IMR-90 (cell line): ENCODE measurements around the gene EXD2. TPM values are rescaled to one million over a fixed set of nuclear protein-coding genes. Genes with fewer than 3 reads are reported as not detected.

Experiments used
- ATAC-seq: fragments of 200-7000 bp; cut with Tn5 transposase; 2 replicates; pipeline ENCODE4 v1.9.1; 2020; ENCODE audit warnings: low read depth, mild to moderate bottlenecking, moderate library complexity
- BruUV-seq: library from RNA; stranded (reverse); fragments of 400-500 nt; replicated peaks from 2 replicates; lab custom pipeline; 2021; lab: Mats Ljungman, UMichigan
- CTCF ChIA-PET: fragments of 300-600 bp; formaldehyde crosslinking; extraction: SDS; loops from one replicate; lab custom pipeline; 2021; ENCODE audit warnings: antibody characterized with exemption; lab: Yijun Ruan, JAX
- POLR2A ChIA-PET: fragments of 300-600 bp; sonication (Branson Sonifier 250); formaldehyde crosslinking; loops from one replicate; lab custom pipeline; 2022; ENCODE audit warnings: antibody characterized with exemption; ENCODE audit not compliant: unreplicated experiment; lab: Charles Lee
- DNase-seq: peaks from one replicate; pipeline ENCODE4 v3.0.0; 2013
- H2AFZ ChIP-seq: replicated peaks from 2 replicates; pipeline ENCODE3; 2013; ENCODE audit warnings: low read length, mild to moderate bottlenecking; ENCODE audit not compliant: poor library complexity
- H2AK5ac ChIP-seq: 2 replicates; pipeline ENCODE4 v1.6.1; 2013; ENCODE audit warnings: low read depth, low read length, inconsistent platforms
- H2AK9ac ChIP-seq: replicated peaks from 2 replicates; pipeline ENCODE3; 2013; ENCODE audit warnings: mild to moderate bottlenecking, low read depth, low read length, moderate library complexity; ENCODE audit not compliant: poor library complexity
- H2BK120ac ChIP-seq: 2 replicates; pipeline ENCODE4 v1.6.1; 2013; ENCODE audit warnings: low read depth, low read length, inconsistent platforms
- H2BK15ac ChIP-seq: 3 replicates; pipeline ENCODE4 v1.6.1; 2013; ENCODE audit warnings: low read depth, low read length, inconsistent platforms
- H2BK20ac ChIP-seq: 2 replicates; pipeline ENCODE4 v1.6.1; 2013; ENCODE audit warnings: low read depth, mild to moderate bottlenecking, inconsistent platforms, low read length, moderate library complexity
- H2BK5ac ChIP-seq: 2 replicates; pipeline ENCODE4 v1.6.1; 2013; ENCODE audit warnings: mild to moderate bottlenecking, low read depth, low read length, inconsistent platforms; ENCODE audit not compliant: poor library complexity, severe bottlenecking
- H3K14ac ChIP-seq: replicated peaks from 2 replicates; pipeline ENCODE4 v1.6.1; 2013; ENCODE audit warnings: low read depth, low read length, inconsistent platforms
- H3K18ac ChIP-seq: 2 replicates; pipeline ENCODE4 v1.6.1; 2013; ENCODE audit warnings: low read depth, low read length, control low read depth
- H3K23ac ChIP-seq: 2 replicates; pipeline ENCODE4 v1.6.1; 2013; ENCODE audit warnings: low read depth, low read length, inconsistent platforms
- H3K27ac ChIP-seq: 2 replicates; pipeline ENCODE4 v1.5.1; 2013; ENCODE audit warnings: mild to moderate bottlenecking, control low read depth, low read length; ENCODE audit not compliant: insufficient read depth
- H3K27me3 ChIP-seq: 2 replicates; pipeline ENCODE4 v1.6.1; 2013; ENCODE audit warnings: low read length; ENCODE audit not compliant: control insufficient read depth, insufficient read depth
- H3K36me3 ChIP-seq: 2 replicates; pipeline ENCODE4 v1.6.1; 2013; ENCODE audit warnings: low read length, mixed read lengths; ENCODE audit not compliant: control insufficient read depth, insufficient read depth
- H3K4ac ChIP-seq: 2 replicates; pipeline ENCODE4 v1.6.1; 2013; ENCODE audit warnings: low read depth, low read length, inconsistent platforms
- H3K4me1 ChIP-seq: 2 replicates; pipeline ENCODE4 v1.6.1; 2013; ENCODE audit warnings: low read length, mixed read lengths; ENCODE audit not compliant: control insufficient read depth, insufficient read depth
- H3K4me2 ChIP-seq: 2 replicates; pipeline ENCODE4 v1.6.1; 2013; ENCODE audit warnings: low read depth, mild to moderate bottlenecking, control low read depth, low read length, moderate library complexity
- H3K4me3 ChIP-seq: 2 replicates; pipeline ENCODE4 v1.5.1; 2013; ENCODE audit warnings: low read depth, mild to moderate bottlenecking, control low read depth, low read length, moderate library complexity; ENCODE audit not compliant: insufficient read depth
- H3K56ac ChIP-seq: 2 replicates; pipeline ENCODE4 v1.6.1; 2013; ENCODE audit warnings: low read length, inconsistent platforms; ENCODE audit not compliant: insufficient read depth; ENCODE audit errors: extremely low read depth
- H3K79me1 ChIP-seq, 2 experiments: 2 replicates each; pipeline ENCODE4 v1.6.1; 2013; ENCODE audit warnings: low read length in 2 of 2, inconsistent platforms in 1 of 2, low read depth in 1 of 2
- H3K9ac ChIP-seq: 2 replicates; pipeline ENCODE4 v1.6.1; 2013; ENCODE audit warnings: low read depth, low read length, control low read depth
- H3K9me1 ChIP-seq: 2 replicates; pipeline ENCODE4 v1.6.1; 2013; ENCODE audit warnings: low read length, inconsistent platforms; ENCODE audit not compliant: insufficient read depth
- H3K9me3 ChIP-seq: 2 replicates; pipeline ENCODE4 v1.6.1; 2013; ENCODE audit warnings: low read length; ENCODE audit not compliant: control insufficient read depth, insufficient read depth
- H4K20me1 ChIP-seq: 2 replicates; pipeline ENCODE4 v1.6.1; 2013; ENCODE audit warnings: low read length, inconsistent platforms; ENCODE audit not compliant: insufficient read depth
- H4K5ac ChIP-seq: 2 replicates; pipeline ENCODE4 v1.6.1; 2013; ENCODE audit warnings: mild to moderate bottlenecking, low read depth, low read length, control low read depth
- H4K8ac ChIP-seq, 2 experiments: 2 replicates each; pipeline ENCODE4 v1.6.1; 2013; ENCODE audit warnings: low read depth in 2 of 2, low read length in 2 of 2, control low read depth in 1 of 2, inconsistent platforms in 1 of 2
- H4K91ac ChIP-seq: 2 replicates; pipeline ENCODE4 v1.6.1; 2013; ENCODE audit warnings: low read depth, low read length, inconsistent platforms; ENCODE audit not compliant: insufficient read depth
- CEBPB ChIP-seq: IDR thresholded peaks from 2 replicates; pipeline ENCODE4 v1.6.1; 2012; ENCODE audit warnings: low read depth, low read length, improper control_type of control experiment
- CTCF ChIP-seq: conservative IDR thresholded peaks from 2 replicates; pipeline ENCODE4 v1.5.1; 2012; ENCODE audit warnings: mild to moderate bottlenecking, low read depth, low read length, improper control_type of control experiment
- ELK1 ChIP-seq: fragments of 150-350 bp; IDR thresholded peaks from 2 replicates; pipeline ENCODE4 v1.6.1; 2016; ENCODE audit warnings: low read depth, mild to moderate bottlenecking, low read length, moderate library complexity, borderline replicate concordance
- MAFK ChIP-seq: IDR thresholded peaks from 2 replicates; pipeline ENCODE4 v1.6.1; 2012; ENCODE audit warnings: low read depth, low read length, improper control_type of control experiment
- POLR2A ChIP-seq: IDR thresholded peaks from 2 replicates; pipeline ENCODE4 v1.6.1; 2012; ENCODE audit warnings: mild to moderate bottlenecking, low read depth, low read length
- RAD21 ChIP-seq: IDR thresholded peaks from 2 replicates; pipeline ENCODE4 v1.6.1; 2012; ENCODE audit warnings: low read length, improper control_type of control experiment
- RCOR1 ChIP-seq: IDR thresholded peaks from 2 replicates; pipeline ENCODE4 v1.6.1; 2012; ENCODE audit warnings: mild to moderate bottlenecking, low read length, improper control_type of control experiment; ENCODE audit not compliant: insufficient replicate concordance
- RFX5 ChIP-seq: IDR thresholded peaks from 2 replicates; pipeline ENCODE4 v1.8.0; 2012; ENCODE audit warnings: low read depth, mild to moderate bottlenecking, low read length, moderate library complexity
- SMC3 ChIP-seq: fragments of 150-350 bp; IDR thresholded peaks from 2 replicates; pipeline ENCODE4 v1.6.1; 2016; ENCODE audit warnings: low read depth, mild to moderate bottlenecking, antibody characterized with exemption, low read length, moderate library complexity
- WGBS, 2 experiments: methylation state at CpG; one replicate each; pipeline versions ENCODE4 v1.1.5 to v1.1.7; 2013; ENCODE audit warnings: missing lambda C conversion rate in 2 of 2; ENCODE audit not compliant: insufficient read length in 1 of 2; ENCODE audit errors: extremely low coverage in 2 of 2; 5-methylcytosine and 5-hydroxymethylcytosine counted together
- dilution Hi-C: fragments of 300-500 bp; cut with HindIII; formaldehyde crosslinking; loops from one replicate; pipeline ENCODE4 v1.14.3; 2018; ENCODE audit warnings: low sequenced_read_pairs; ENCODE audit not compliant: unreplicated experiment
- in situ Hi-C: fragments of 300-500 bp; cut with MboI; formaldehyde crosslinking; loops from 3 replicates; pipeline ENCODE4 v1.14.3; 2019; ENCODE audit warnings: low sequenced_read_pairs, inconsistent platforms, mixed read lengths
- intact Hi-C: fragments of 100-400 bp; cut with micrococcal nuclease; formaldehyde crosslinking; loops from 2 replicates; pipeline ENCODE4 v1.10.0; 2022
- polyA plus RNA-seq, 3 experiments: library from polyadenylated mRNA; depleted of rRNA; stranded (reverse); fragments of >200 nt; gene quantifications; 2 replicates each; pipeline ENCODE4 v1.2.3, GENCODE V29; 2012; ENCODE audit warnings: low replicate concordance in 1 of 3
- total RNA-seq: library from RNA; depleted of rRNA; stranded (reverse); fragments of >200 nt; gene quantifications from 2 replicates; pipeline ENCODE4 v1.2.3, GENCODE V29; 2012

EXD2 gene
- total and polyA plus RNA-seq, 2 of the 4 experiments (the other 2 are of a cell fraction) = 11.0 to 13.3 TPM

- CTCF ChIA-PET = interaction anchor here (0.6 to 1.5 kb wide), 12 partner anchors 10 to 222 kb away, joined by 3 to 6 read pairs (median 4); partner anchors contain the start of gene GALNT16
- Histone ChIP-seq H3K4me1 (peaks cover 2% of the 10 kb centered on the region; the same call in 1 of the 2 replicates), H2AFZ (no peak overlapping the region), H3K14ac (no peak overlapping the region), H2AK5ac (no peak overlapping the region), H3K4me3 (no peak overlapping the region), H2BK5ac (no peak overlapping the region), H3K79me1 (no peaks in the 10 kb centered on the region), H2BK15ac (no peak overlapping the region), H2BK120ac (no peak overlapping the region), H3K4ac (no peak overlapping the region), H2AK9ac (no peak overlapping the region), H4K8ac (no peak overlapping the region), H3K18ac (no peak overlapping the region), H3K9ac (no peak overlapping the region), H3K23ac (no peak overlapping the region), H3K27me3 (no peaks in the 10 kb centered on the region), H3K56ac (no peak overlapping the region), H3K27ac (no peak overlapping the region), H3K4me2 (no peak overlapping the region), H4K20me1 (no peaks in the 10 kb centered on the region), H3K36me3 (peaks cover 12% of the 10 kb centered on the region), H4K91ac (no peak overlapping the region), H3K9me3 (no peaks in the 10 kb centered on the region; the same call in 1 of the 2 replicates), H4K5ac (no peak overlapping the region), H2BK20ac (no peak overlapping the region), H3K9me1 (no peaks in the 10 kb centered on the region; the same call in 1 of the 2 replicates)
- DNase-seq (peak; percentile 74), ATAC-seq (peak; percentile 90)
- dilution Hi-C loops = no loop called here
- intact Hi-C loops = loop anchor here (1.0 to 2.0 kb wide), 6 partner anchors 104 to 332 kb away; partner anchors contain the start of genes CCDC177, ERH and SLC39A9
- in situ Hi-C loops = no loop called here
- POLR2A ChIA-PET = no interaction called here
- no peak for TF ChIP-seq CEBPB
- no peak for TF ChIP-seq RCOR1
- TF ChIP-seq SMC3 = peak; percentile 81
- TF ChIP-seq RAD21 = peak; percentile 79
- no peak for TF ChIP-seq ELK1
- TF ChIP-seq POLR2A = no peak
- no peak for TF ChIP-seq MAFK
- TF ChIP-seq RFX5 = no peak
- peak; percentile 81 for TF ChIP-seq CTCF
- no TSS peak for BruUV-seq
- no CpG with 5 or more reads among the region's 10 CpGs for WGBS, 2 experiments
These were observed 51.3 kb downstream of the EXD2 start for GRCh38 chr14:69242311-69243224.
